GM12873 (cell line): ENCODE measurements around the gene RAB2B.

Experiments
- CTCF ChIP-seq: IDR thresholded peaks from 2 replicates; pipeline ENCODE4 v1.5.1; 2012; ENCODE audit warnings: low read depth, mild to moderate bottlenecking, moderate library complexity, low read length, control low read depth; ENCODE audit not compliant: insufficient read depth; ENCODE audit errors: missing control alignments

RAB2B gene

GRCh38 chr14:21475767-21476522 is 814 bp downstream of the RAB2B start:
- TF ChIP-seq CTCF, result no peak

GRCh38 chr14:21467616-21468015 is 9.1 kb downstream of the RAB2B start:
- no peak for TF ChIP-seq CTCF

GRCh38 chr14:21455912-21456667 is 20.7 kb downstream of the RAB2B start, which contains the start of gene CHD8:
TSS of gene CHD8 (minus strand) at chr14:21456123. CDS start at chr14:21431643, 24,480 bp downstream.
- TF ChIP-seq CTCF, result peak; percentile 77

GRCh38 chr14:21455592-21455911 is 21.2 kb downstream of the RAB2B start:
- no peak for TF ChIP-seq CTCF

- TF ChIP-seq CTCF, result no peak
Measured at GRCh38 chr14:21454843-21455544, 21.8 kb downstream of the RAB2B start.

- TF ChIP-seq CTCF, result no peak
Measured at GRCh38 chr14:21449899-21450216, 26.9 kb downstream of the RAB2B start.

GRCh38 chr14:21440859-21441258 is 35.9 kb downstream of the RAB2B start:
- TF ChIP-seq CTCF, result no peak
